T-cell (primary cell): ENCODE measurements around the gene DSTN. TPM values are rescaled to one million over a fixed set of nuclear protein-coding genes. Genes with fewer than 3 reads are reported as not detected.

Source experiments
- ATAC-seq, 4 experiments: fragments of 200-7000 bp in 3 of 4; fragments of 150-1000 bp in 1 of 4; cut with Tn5 transposase; replicated peaks in 1 of 4; 1 replicate in 3 of 4; 2 replicates in 1 of 4; pipeline ENCODE4 v1.10.0; 2021; ENCODE audit warnings: moderate library complexity in 3 of 4, mild to moderate bottlenecking in 2 of 4, moderate number of reproducible peaks in 1 of 4
- CTCF ChIA-PET, 2 donors: fragments of 300-600 bp; sonication (Branson Sonifier 250); formaldehyde crosslinking; loops; one replicate each; lab custom pipeline; 2022; ENCODE audit warnings: antibody characterized with exemption in 2 of 2; lab: Charles Lee
- POLR2A ChIA-PET, 2 donors: fragments of 300-600 bp; sonication (Branson Sonifier 250); formaldehyde crosslinking; loops; one replicate each; lab custom pipeline; 2022; ENCODE audit warnings: antibody characterized with exemption in 2 of 2; lab: Charles Lee
- DNase-seq, 35 experiments: peaks; one replicate each; pipeline versions ENCODE4 v3.0.0 to v3.0.0-alpha.2; 2013 to 2023
- H3K27ac ChIP-seq: one replicate; pipeline ENCODE4 v1.5.1; 2013; ENCODE audit warnings: low read length
- H3K27me3 ChIP-seq, 2 experiments: replicated peaks in 1 of 2; 1 replicate in 1 of 2; 2 replicates in 1 of 2; pipeline versions ENCODE4 v1.6.1 to v1.7.0; 2013; ENCODE audit warnings: low read length in 1 of 2, mixed read lengths in 1 of 2; ENCODE audit not compliant: control insufficient read depth in 2 of 2, insufficient read depth in 2 of 2; ENCODE audit errors: extremely low read depth in 1 of 2
- H3K36me3 ChIP-seq, 2 donors: 1 replicate in 1 of 2; 2 replicates in 1 of 2; pipeline versions ENCODE4 v1.6.1 to v1.7.0; 2013; ENCODE audit warnings: low read length in 1 of 2; ENCODE audit not compliant: control insufficient read depth in 2 of 2, insufficient read depth in 1 of 2; ENCODE audit errors: extremely low read depth in 1 of 2
- H3K4me1 ChIP-seq, 2 experiments: 1 replicate in 1 of 2; 2 replicates in 1 of 2; pipeline versions ENCODE4 v1.6.1 to v1.7.0; 2013; ENCODE audit warnings: low read length in 2 of 2, mixed read lengths in 1 of 2; ENCODE audit not compliant: insufficient read depth in 2 of 2, control insufficient read depth in 1 of 2; ENCODE audit errors: extremely low read depth in 1 of 2
- H3K4me3 ChIP-seq, 2 donors: 1 replicate in 1 of 2; 2 replicates in 1 of 2; pipeline versions ENCODE4 v1.5.1 to v1.7.0; 2013; ENCODE audit warnings: mild to moderate bottlenecking in 2 of 2, low read length in 1 of 2, moderate library complexity in 1 of 2; ENCODE audit not compliant: control insufficient read depth in 1 of 2; ENCODE audit errors: extremely low read depth in 1 of 2
- H3K9me3 ChIP-seq: 2 replicates; pipeline ENCODE4 v1.7.0; 2013
- H3K27ac Mint-ChIP-seq, 2 donors: one replicate each; pipeline ENCODE4 v1.8.0; 2020 to 2021; ENCODE audit warnings: mild to moderate bottlenecking in 2 of 2, mixed read lengths in 2 of 2
- H3K27me3 Mint-ChIP-seq, 2 donors: one replicate each; pipeline ENCODE4 v1.8.0; 2021 to 2022; ENCODE audit warnings: mixed read lengths in 2 of 2
- H3K36me3 Mint-ChIP-seq: one replicate; pipeline ENCODE4 v1.8.0; 2021; ENCODE audit warnings: mixed read lengths
- H3K4me1 Mint-ChIP-seq, 3 donors: one replicate each; pipeline ENCODE4 v1.8.0; 2020 to 2022; ENCODE audit warnings: mixed read lengths in 3 of 3, mild to moderate bottlenecking in 1 of 3
- H3K4me3 Mint-ChIP-seq, 3 donors: one replicate each; pipeline ENCODE4 v1.8.0; 2020 to 2022; ENCODE audit warnings: mild to moderate bottlenecking in 3 of 3, mixed read lengths in 3 of 3, moderate library complexity in 3 of 3
- H3K9me3 Mint-ChIP-seq, 3 donors: one replicate each; pipeline ENCODE4 v1.8.0; 2020 to 2022; ENCODE audit warnings: mixed read lengths in 3 of 3
- WGBS: methylation state at CpG from one replicate; pipeline ENCODE4 v1.1.5; 2013; ENCODE audit warnings: missing lambda C conversion rate; ENCODE audit not compliant: insufficient coverage; 5-methylcytosine and 5-hydroxymethylcytosine counted together
- total RNA-seq, 35 experiments: library from RNA in 6 of 35; stranded (reverse) in 6 of 35; fragments of 120-200 nt in 1 of 35; gene quantifications; one replicate each; pipeline versions ENCODE4 v1.2.1 to v1.2.4 and lab custom pipeline; 2013 to 2026

The DSTN gene
- total RNA-seq, 5 donors from 2014 or later (not counting 1 experiment from before 2014, with no cell fraction given) = 36.3 to 41.7 (median 41.3) TPM

DNA sequence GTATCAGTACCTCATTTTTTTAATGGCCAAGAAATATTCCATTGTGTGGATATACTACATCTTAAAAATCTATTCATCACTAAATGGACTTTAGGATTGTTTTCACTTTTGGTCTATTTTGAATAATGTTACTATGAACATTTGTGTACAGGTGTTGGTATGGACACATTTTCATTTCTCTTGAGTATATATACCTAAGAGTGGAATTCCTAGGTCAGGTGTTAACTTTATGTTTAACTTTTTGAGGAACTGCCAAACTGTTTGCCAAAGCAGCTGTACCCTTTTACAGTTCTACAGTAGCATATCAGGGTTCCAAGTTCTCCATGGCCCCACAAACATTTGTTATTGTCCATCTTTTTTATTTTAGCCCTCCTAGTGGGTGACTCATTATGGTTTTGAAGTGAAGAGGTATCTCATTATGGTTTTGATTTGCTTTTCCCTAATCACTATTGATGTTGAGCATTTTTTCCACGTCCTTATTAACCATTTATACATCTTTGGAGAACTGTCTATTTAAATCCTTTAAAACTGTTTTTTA lies 28.2 kb downstream of the DSTN start:
- CTCF ChIA-PET = no interaction called here
- Histone ChIP-seq H3K4me1 (no peaks in the 10 kb centered on the region), H3K9me3 (no peaks in the 10 kb centered on the region), H3K4me3 (no peak overlapping the region), H3K27ac (no peak overlapping the region), H3K36me3 (peaks cover 0 to 14% of the 10 kb centered on the region in 2 donors), H3K27me3 (no peaks in the 10 kb centered on the region)
- no peak overlapping the region for H3K27ac Mint-ChIP-seq
- POLR2A ChIA-PET = no interaction called here
- WGBS = no CpG with 5 or more reads among the region's 1 CpG
- H3K9me3 Mint-ChIP-seq = peaks cover 0 to 5% (median 0%) of the 10 kb centered on the region in 3 donors
- H3K4me3 Mint-ChIP-seq = no peak overlapping the region
- H3K4me1 Mint-ChIP-seq = peaks cover 39 to 59% (median 41%) of the 10 kb centered on the region in 3 donors
- H3K27me3 Mint-ChIP-seq = no peaks in the 10 kb centered on the region
- H3K36me3 Mint-ChIP-seq = peaks cover 41% of the 10 kb centered on the region
- DNase-seq (no peak), ATAC-seq (no peak)

DNA sequence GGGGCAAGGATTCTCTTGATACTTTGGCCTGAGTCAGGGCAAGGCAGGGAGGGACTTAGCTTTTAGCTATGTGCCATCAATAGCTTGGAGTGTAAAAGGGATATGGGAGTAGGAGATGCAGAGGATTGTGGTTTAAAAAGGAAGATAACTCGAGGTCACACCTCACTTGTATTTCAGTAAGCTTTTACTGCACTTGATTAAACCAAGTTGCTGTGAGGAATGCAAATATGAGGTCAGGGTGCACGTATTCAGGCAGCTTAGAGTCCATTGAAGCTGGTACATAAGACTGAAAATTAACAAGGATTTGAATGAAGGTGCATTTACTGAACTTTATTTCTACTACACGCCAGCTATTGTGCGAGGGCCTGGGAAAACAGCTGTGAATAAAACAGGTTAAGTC lies 32.1 kb downstream of the DSTN start:
- Histone ChIP-seq H3K4me1 (no peaks in the 10 kb centered on the region), H3K4me3 (no peak overlapping the region), H3K9me3 (no peaks in the 10 kb centered on the region), H3K27me3 (no peaks in the 10 kb centered on the region), H3K27ac (no peak overlapping the region), H3K36me3 (peaks cover 0 to 25% of the 10 kb centered on the region in 2 donors)
- ChIA-PET CTCF (interaction anchor here in 1 of 2 donors (0.8 to 1.6 kb wide), 3 partner anchors 9 to 382 kb away, joined by 3 to 4 read pairs (median 4); no protein-coding TSS in a partner anchor), POLR2A (interaction anchor here (0.6 to 1.1 kb wide), 3 partner anchors 9 to 864 kb away, joined by 3 to 5 read pairs (median 3); no protein-coding TSS in a partner anchor)
- no peak overlapping the region for H3K4me3 Mint-ChIP-seq
- H3K27me3 Mint-ChIP-seq = no peaks in the 10 kb centered on the region
- H3K4me1 Mint-ChIP-seq = peaks cover 10 to 27% (median 14%) of the 10 kb centered on the region in 3 donors
- H3K27ac Mint-ChIP-seq = peak overlapping the region in 1 of 2 donors; percentile 25
- DNase-seq (no peak), ATAC-seq (no peak)
- peaks cover 0 to 5% (median 0%) of the 10 kb centered on the region in 3 donors for H3K9me3 Mint-ChIP-seq
- 100% methylated on average over 2 of the region's 4 CpGs for WGBS
- peaks cover 43% of the 10 kb centered on the region for H3K36me3 Mint-ChIP-seq

- Histone ChIP-seq H3K27ac (no peak overlapping the region), H3K4me1 (no peaks in the 10 kb centered on the region), H3K27me3 (no peaks in the 10 kb centered on the region), H3K9me3 (no peaks in the 10 kb centered on the region), H3K36me3 (peaks cover 0 to 27% of the 10 kb centered on the region in 2 donors), H3K4me3 (no peak overlapping the region)
- DNase-seq (no peak), ATAC-seq (no peak)
- Mint-ChIP-seq H3K36me3 (peaks cover 38% of the 10 kb centered on the region), H3K27ac (no peak overlapping the region), H3K4me3 (no peak overlapping the region), H3K4me1 (peaks cover 5 to 22% (median 11%) of the 10 kb centered on the region in 3 donors), H3K9me3 (peaks cover 0 to 4% (median 0%) of the 10 kb centered on the region in 3 donors), H3K27me3 (no peaks in the 10 kb centered on the region)
- ChIA-PET POLR2A (no interaction called here), CTCF (interaction anchor here in 1 of 2 donors (1.6 kb wide), 1 partner anchor 8 kb away, joined by 4 read pairs; no protein-coding TSS in a partner anchor)
- WGBS = no CpG with 5 or more reads among the region's 4 CpGs
These were observed 32.6 kb downstream of the DSTN start for GRCh38 chr20:17602493-17602892.

DNA sequence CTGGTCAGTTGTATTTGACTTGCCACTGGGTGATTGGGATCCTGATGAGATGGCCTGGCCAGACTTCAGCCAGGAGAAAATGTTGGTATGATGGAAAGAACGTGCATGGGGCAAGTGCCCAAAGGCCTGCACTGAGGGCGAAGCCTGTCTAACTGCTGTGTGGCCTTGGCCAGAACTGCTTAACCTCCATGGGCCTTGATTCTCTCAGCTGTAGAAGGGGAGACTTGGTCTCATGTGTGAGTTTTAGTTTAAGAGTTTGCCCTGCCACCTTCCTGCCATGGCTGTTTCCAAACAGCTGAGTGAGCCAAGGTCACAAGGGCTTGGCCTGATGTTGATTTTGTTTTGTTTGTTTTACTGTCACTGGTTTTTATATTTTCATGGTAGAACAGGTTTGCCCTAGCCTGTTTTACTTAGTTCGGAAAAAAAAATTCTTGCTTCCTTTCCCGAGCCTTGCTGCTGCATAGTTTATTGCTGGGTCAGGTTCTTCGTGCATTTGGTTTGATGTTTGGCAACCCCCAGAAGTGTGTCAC lies 35.3 kb downstream of the DSTN start:
- DNase-seq (no peak), ATAC-seq (no peak)
- Histone ChIP-seq H3K4me1 (peaks cover 10 to 13% of the 10 kb centered on the region in 2 experiments), H3K9me3 (no peaks in the 10 kb centered on the region), H3K27ac (no peak overlapping the region), H3K27me3 (no peaks in the 10 kb centered on the region), H3K36me3 (peaks cover 0 to 30% of the 10 kb centered on the region in 2 donors), H3K4me3 (no peak overlapping the region)
- POLR2A ChIA-PET = interaction anchor here in 1 of 2 donors (0.6 kb wide), 1 partner anchor 922 kb away, joined by 4 read pairs; no protein-coding TSS in a partner anchor
- peaks cover 40% of the 10 kb centered on the region for H3K36me3 Mint-ChIP-seq
- no peaks in the 10 kb centered on the region for H3K27me3 Mint-ChIP-seq
- H3K27ac Mint-ChIP-seq = peak overlapping the region in 1 of 2 donors; percentile 5
- H3K4me1 Mint-ChIP-seq = peaks cover 13 to 27% (median 15%) of the 10 kb centered on the region in 3 donors
- H3K4me3 Mint-ChIP-seq = no peak overlapping the region
- CTCF ChIA-PET = interaction anchor here (0.6 to 1.6 kb wide), 2 partner anchors 33 to 34 kb away, joined by 3 to 6 read pairs; no protein-coding TSS in a partner anchor
- H3K9me3 Mint-ChIP-seq = no peaks in the 10 kb centered on the region
- 98% methylated on average over 5 of the region's 5 CpGs for WGBS

DNA sequence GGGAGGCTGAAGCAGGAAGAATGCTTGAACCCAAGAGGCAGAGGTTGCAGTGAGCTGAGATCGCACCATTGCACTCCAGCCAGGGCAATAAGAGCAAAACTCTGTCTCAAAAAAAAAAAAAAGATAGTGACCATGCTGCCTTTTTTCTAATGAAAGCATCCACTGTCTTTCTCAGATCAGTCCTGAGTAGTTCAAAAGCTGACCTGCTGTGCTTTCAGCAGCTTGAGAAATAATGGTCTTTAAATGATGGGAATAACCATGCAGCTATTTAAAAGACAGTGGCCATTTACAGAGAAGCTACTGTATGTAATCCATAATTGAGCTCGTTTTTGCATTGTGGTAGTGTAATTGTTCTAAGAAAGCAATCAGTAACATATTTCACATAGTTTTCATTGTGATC lies 36.1 kb downstream of the DSTN start:
- Mint-ChIP-seq H3K27me3 (no peaks in the 10 kb centered on the region), H3K4me1 (peaks cover 19 to 30% (median 21%) of the 10 kb centered on the region in 3 donors), H3K9me3 (no peaks in the 10 kb centered on the region), H3K27ac (peak overlapping the region in 1 of 2 donors; percentile 22), H3K4me3 (no peak overlapping the region), H3K36me3 (peaks cover 36% of the 10 kb centered on the region)
- Histone ChIP-seq H3K27ac (no peak overlapping the region), H3K36me3 (peaks cover 0 to 30% of the 10 kb centered on the region in 2 donors), H3K4me1 (peaks cover 17 to 21% of the 10 kb centered on the region in 2 experiments), H3K9me3 (no peaks in the 10 kb centered on the region), H3K27me3 (no peaks in the 10 kb centered on the region), H3K4me3 (no peak overlapping the region)
- ChIA-PET POLR2A (interaction anchor here in 1 of 2 donors (0.6 kb wide), 2 partner anchors 910 to 921 kb away, joined by 4 read pairs; no protein-coding TSS in a partner anchor), CTCF (interaction anchor here in 1 of 2 donors (0.6 to 1.6 kb wide), 2 partner anchors 35 to 73 kb away, joined by 3 to 6 read pairs; no protein-coding TSS in a partner anchor)
- ATAC-seq (no peak), DNase-seq (no peak)
- no CpG with 5 or more reads among the region's 2 CpGs for WGBS

DNA sequence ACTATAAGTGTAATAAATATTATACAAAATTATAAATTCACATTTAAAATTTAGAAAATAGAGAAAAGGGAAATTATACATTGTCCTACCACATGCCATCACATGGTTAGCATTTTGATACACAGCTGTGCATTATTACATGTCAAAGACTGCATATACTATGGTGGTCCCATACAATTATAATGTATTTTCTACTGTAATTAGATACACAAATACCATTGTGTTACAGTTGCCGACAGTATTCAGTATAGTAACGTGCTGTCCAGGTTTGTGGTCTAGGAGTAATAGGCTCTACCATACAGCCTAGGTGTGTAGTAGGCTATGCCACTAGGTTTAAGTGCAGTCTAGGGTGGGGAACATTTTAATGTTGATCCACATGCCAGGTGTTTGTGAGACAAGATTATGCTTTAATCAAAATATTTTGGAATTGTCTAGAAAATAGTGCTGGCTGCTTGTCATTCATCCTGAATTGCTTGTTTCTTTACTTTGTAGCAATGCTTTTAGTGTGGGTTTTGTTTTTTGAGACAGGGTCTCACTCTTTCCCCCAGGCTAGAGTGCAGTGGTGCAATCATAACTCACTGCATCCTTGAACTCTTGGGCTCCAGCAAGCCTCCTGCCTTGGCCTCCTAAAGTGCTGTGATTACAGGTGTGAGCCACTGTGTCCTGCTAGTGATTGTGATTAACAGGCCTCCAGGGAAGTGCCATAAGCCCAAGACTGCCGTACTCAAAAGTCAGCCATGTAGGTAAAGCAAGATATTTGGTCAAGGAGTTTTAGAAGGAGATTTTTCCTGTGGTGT lies 39.0 kb downstream of the DSTN start:
- peaks cover 0 to 15% of the 10 kb centered on the region in 2 donors for H3K36me3 ChIP-seq
- Mint-ChIP-seq H3K27me3 (no peaks in the 10 kb centered on the region), H3K9me3 (no peaks in the 10 kb centered on the region), H3K4me3 (peak overlapping the region in 1 of 3 donors; percentile 71), H3K27ac (peak overlapping the region; percentile 91 to 100), H3K4me1 (peaks cover 29 to 44% (median 38%) of the 10 kb centered on the region in 3 donors), H3K36me3 (peaks cover 23% of the 10 kb centered on the region)
- 100% methylated on average over 1 of the region's 3 CpGs for WGBS
- H3K9me3 ChIP-seq = no peaks in the 10 kb centered on the region
- ATAC-seq (no peak), DNase-seq (no peak)
- no peaks in the 10 kb centered on the region for H3K27me3 ChIP-seq
- H3K4me3 ChIP-seq = no peak overlapping the region
- H3K4me1 ChIP-seq = peaks cover 28 to 45% of the 10 kb centered on the region in 2 experiments
- CTCF ChIA-PET = no interaction called here
- peak overlapping the region; percentile 81 for H3K27ac ChIP-seq
- POLR2A ChIA-PET = interaction anchor here in 1 of 2 donors (2.1 kb wide), 1 partner anchor 39 kb away, joined by 8 read pairs; the partner anchor contains the start of gene DSTN
